Ramos (cell line): ENCODE measurements around the gene KAT2B.

Source experiments
- in situ Hi-C: fragments of 300-500 bp; cut with MboI; formaldehyde crosslinking; loops from one replicate; pipeline ENCODE4 v1.14.3; 2022; ENCODE audit warnings: low sequenced_read_pairs; ENCODE audit not compliant: unreplicated experiment

Gene KAT2B

DNA sequence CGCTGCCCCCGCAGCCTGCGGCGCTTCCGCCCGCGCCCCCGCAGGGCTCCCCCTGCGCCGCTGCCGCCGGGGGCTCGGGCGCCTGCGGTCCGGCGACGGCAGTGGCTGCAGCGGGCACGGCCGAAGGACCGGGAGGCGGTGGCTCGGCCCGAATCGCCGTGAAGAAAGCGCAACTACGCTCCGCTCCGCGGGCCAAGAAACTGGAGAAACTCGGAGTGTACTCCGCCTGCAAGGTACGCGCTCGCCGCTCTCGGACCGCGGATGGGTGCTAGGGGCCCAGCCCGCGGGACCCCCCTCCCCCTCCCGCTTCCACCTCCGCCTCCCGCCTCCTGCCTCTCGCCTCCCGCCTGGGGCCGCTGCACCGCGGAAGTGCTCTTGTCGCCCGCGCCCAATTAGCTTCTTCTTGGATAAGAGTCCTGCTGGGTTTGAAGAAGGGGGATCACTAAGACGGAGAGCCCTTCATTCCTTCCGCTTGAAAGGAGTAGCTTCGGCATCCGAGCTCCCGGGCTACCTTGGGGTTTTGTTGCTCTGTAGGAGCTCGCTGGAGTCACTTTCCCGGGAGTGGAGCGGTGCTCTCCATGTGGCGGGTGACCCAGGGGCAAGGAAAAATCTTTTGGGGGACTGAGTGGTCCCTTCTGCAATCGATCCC lies 426 bp downstream of the KAT2B start:
- in situ Hi-C loops = loop anchor here (10.0 kb wide), 1 partner anchor 144 kb away; the partner anchor contains the start of gene SGO1

- in situ Hi-C loops = loop anchor here (10.0 kb wide), 1 partner anchor 144 kb away; the partner anchor contains the start of gene SGO1
Observed at GRCh38 chr3:20041197-20041780, 1.0 kb downstream of the KAT2B start.

GRCh38 chr3:20042331-20042730 lies 2.1 kb downstream of the KAT2B start:
- in situ Hi-C loops = loop anchor here (10.0 kb wide), 1 partner anchor 142 kb away; the partner anchor contains the start of gene SGO1

DNA sequence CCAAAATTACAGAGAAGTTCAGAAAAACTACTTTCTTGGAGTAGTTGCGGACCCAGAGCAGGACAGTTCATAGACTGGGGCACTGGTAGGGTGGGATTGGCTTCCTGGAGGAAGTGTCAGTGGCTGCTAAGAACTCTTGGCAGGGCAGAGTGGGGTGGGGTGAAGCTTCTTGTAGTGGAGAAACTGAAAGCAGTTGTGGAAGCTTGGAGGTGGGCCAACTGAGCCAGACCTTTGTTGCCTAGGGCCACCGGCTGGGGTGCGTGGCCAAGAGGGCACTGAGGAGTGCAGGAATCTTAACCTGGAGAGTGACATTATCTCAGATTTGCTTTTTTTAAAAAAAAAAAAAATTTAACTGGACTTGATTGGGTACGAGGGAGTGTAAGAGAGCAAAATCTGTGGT lies 3.1 kb downstream of the KAT2B start:
- in situ Hi-C loops = loop anchor here (10.0 kb wide), 1 partner anchor 141 kb away; the partner anchor contains the start of gene SGO1

GRCh38 chr3:20043825-20044224 lies 3.6 kb downstream of the KAT2B start:
- in situ Hi-C loops = loop anchor here (10.0 kb wide), 1 partner anchor 141 kb away; the partner anchor contains the start of gene SGO1

DNA sequence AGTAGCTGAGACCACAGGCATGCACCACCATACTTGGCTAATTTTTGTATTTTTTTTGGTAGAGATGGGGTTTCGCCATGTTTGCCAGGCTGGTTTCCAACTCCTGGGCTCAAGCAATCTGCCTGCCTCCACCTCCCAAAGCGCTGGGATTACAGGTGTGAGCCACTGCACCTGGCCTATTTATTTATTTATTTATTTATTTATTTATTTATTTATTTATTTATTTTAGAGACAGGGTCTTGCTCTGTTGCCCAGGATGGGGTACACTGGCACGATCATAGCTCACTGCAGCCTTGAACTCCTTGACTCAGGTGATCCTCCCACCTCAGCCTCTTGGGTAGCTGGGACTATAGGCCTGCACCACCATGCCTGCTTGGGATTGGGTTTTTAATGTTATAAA lies 4.9 kb downstream of the KAT2B start:
- in situ Hi-C loops = loop anchor here (10.0 kb wide), 1 partner anchor 140 kb away; the partner anchor contains the start of gene SGO1

DNA sequence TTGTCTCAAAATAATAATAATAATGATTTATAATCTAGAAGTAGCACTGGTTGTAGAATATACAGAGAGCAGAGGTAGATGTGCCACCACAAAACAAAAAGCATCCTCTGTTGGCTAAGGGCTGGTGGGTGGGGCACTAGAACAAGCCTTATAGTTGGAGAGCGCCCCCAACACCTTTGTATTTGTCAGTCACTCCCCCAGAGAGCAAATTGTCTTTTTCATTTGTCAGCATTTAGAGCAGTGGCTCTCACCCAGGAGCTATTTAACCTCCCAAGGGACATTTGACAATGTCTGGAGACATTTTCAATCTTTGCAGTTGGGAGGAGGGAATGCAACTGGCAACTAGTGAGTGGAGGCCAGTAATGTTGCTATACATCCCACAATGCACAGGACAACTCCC lies 6.3 kb downstream of the KAT2B start:
- in situ Hi-C loops = loop anchor here (10.0 kb wide), 1 partner anchor 138 kb away; the partner anchor contains the start of gene SGO1

DNA sequence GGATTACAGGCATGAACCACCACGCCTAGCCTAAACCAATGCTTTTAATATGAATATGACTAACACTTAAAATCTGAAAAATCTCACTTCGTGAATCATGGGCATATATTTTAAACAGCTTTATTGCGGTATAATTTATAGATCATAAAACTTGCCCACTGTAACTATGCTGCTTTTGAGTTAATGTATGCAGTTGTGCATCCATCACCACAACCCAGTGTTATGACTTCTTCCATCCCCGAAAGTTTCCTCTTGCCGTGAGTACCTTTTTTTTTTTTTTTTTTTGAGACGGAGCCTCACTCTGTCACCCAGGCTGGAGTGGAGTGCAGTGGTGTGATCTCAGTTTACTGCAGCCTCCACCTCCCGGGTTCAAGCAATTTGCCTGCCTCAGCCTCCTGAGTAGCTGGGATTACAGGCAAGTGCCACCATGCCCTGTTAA lies 7.1 kb downstream of the KAT2B start:
- in situ Hi-C loops = loop anchor here (10.0 kb wide), 1 partner anchor 137 kb away; the partner anchor contains the start of gene SGO1

- in situ Hi-C loops = loop anchor here (10.0 kb wide), 1 partner anchor 137 kb away; the partner anchor contains the start of gene SGO1
Observed at GRCh38 chr3:20047976-20048883, 8.0 kb downstream of the KAT2B start.

DNA sequence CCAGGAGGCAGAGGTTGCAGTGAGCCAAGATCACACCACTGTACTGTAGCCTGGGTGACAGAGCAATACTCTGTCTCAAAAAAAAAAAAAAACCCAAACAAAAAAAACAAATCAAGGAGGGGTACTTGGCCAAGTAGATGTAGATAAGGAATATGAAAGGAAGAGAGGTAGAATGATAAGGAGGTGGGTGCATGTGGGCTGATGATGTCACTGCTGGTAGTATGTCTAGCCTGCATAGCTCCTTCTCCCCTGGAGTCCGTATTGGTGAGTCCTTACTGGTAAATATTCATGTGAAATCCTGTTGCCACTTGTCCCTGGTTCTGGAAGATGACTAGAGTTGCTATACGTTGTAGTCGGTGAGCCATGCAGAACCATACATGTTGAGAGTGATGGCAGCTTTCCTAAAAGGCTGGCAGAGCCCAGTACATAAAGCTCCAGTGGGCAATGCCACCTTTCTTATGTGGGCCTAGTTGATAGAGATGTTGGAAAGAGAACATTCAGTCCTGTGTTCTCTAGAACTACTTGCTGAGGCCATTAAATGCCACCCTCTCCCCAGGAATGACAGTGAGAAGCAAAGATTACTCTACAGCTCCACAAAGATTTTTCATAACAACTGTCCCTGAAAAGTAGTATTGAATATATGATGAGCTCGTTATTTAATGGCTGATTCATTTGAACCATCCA lies 11.0 kb downstream of the KAT2B start:
- in situ Hi-C loops = no loop called here

- in situ Hi-C loops = no loop called here
Observed at GRCh38 chr3:20052851-20053250, 12.6 kb downstream of the KAT2B start.

DNA sequence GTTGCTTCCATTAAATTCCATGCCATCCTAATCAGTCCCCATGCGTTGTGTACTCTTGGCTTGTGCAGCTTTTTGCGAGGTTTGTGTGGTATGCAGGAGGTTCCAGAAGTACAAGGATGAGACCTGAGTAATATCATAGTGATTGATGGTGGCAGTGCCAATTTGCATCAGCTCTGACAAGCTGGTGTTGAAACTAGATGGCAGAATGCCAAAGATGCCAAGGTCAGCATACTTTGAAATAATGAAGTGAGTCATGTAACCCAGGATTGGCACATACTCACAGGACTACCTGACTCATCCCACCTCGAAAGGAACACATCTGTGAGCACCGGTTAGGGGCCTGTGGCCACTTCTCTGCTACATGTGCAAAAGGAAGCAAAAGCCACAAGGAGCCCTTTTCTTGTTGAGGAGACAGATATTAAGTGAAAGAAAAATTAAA lies 14.3 kb downstream of the KAT2B start:
- in situ Hi-C loops = no loop called here

- in situ Hi-C loops = no loop called here
Observed at GRCh38 chr3:20055020-20055775, 15.0 kb downstream of the KAT2B start.

GRCh38 chr3:20055842-20056241 lies 15.6 kb downstream of the KAT2B start:
- in situ Hi-C loops = no loop called here

GRCh38 chr3:20056725-20057611 lies 16.7 kb downstream of the KAT2B start:
- in situ Hi-C loops = no loop called here

DNA sequence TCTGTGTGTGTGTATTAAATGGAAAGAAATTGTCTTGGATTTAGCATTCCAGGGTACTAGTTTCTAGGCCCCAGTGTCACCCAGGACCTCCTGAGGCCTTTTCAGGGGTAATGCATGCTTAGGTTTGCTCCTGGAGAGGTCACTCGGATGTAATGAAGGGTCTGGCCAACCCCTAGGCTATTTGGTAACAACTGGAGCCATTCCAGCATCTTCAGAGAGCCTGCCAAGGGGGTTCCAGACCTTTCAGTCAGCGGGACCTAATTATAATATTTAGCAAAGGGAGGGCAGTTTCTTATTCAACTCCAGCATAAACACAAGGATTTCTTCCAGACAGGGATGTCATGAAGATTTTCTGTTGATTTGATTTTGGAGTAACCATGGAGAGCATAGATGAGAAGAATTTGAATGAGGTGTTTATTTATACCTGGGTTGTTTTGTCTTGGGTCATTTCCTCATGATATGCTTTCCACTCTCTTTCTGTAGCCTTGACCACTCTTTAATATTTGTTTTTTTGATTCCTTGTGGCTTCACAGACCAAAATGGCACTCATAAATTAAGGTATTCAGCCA lies 17.4 kb downstream of the KAT2B start:
- in situ Hi-C loops = no loop called here

DNA sequence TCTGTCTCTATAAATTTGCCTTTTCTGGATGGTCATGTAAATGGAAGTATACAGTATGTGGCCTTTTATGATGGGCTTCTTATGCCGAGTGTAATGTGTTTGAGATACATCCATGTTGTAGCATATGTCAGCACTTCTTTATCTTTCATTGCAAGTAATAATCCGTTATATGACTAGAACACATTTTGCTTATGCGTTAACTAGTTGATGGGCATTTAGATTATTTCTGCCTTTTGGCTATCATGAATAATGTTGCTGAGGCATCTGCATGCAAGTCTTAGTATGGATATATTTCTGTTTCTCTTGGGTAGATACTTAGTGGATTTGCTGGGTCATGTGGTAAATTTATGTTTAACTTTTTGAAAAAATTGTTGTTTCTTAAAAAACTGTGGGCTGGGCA lies 19.7 kb downstream of the KAT2B start:
- in situ Hi-C loops = no loop called here
